HepG2 (cell line): ENCODE measurements around the gene SKIDA1. TPM values are rescaled to one million over a fixed set of nuclear protein-coding genes. Genes with fewer than 3 reads are reported as not detected.

Experiments
- ATAC-seq: fragments of 200-7000 bp; cut with Tn5 transposase; 3 replicates; pipeline ENCODE4 v1.9.1; 2020; ENCODE audit warnings: mild to moderate bottlenecking, moderate library complexity
- BruUV-seq: library from RNA; stranded (reverse); fragments of 400-500 nt; replicated peaks from 2 replicates; lab custom pipeline; 2021; lab: Mats Ljungman, UMichigan
- CTCF ChIA-PET: fragments of 300-600 bp; formaldehyde crosslinking; extraction: SDS; loops from one replicate; lab custom pipeline; 2021; ENCODE audit warnings: low total read pairs, inconsistent platforms, low intra/inter-chr PET ratio; lab: Yijun Ruan, JAX
- POLR2A ChIA-PET: fragments of 350-600 bp; sonication (Branson Sonifier 250); formaldehyde crosslinking; loops from one replicate; lab custom pipeline; 2020; ENCODE audit warnings: antibody characterized with exemption, inconsistent platforms; lab: Yijun Ruan, JAX
- DNase-seq: peaks from one replicate; pipeline ENCODE4 v3.0.0-alpha.2; 2015; ENCODE audit warnings: low spot score
- FAIRE-seq: peaks from 3 replicates; lab custom pipeline; 2011; peaks lifted over from hg19 to GRCh38; lab: Jason Lieb, UNC
- H2AFZ ChIP-seq: one replicate; pipeline ENCODE4 v1.6.1; 2011; ENCODE audit warnings: low read length, inconsistent platforms
- H3K27ac ChIP-seq: fragments of 300-600 bp; 3 replicates; pipeline ENCODE4 v1.8.0; 2011; ENCODE audit warnings: mixed run types, mild to moderate bottlenecking, mixed read lengths, low read length, inconsistent platforms; ENCODE audit not compliant: insufficient read depth; ENCODE audit errors: extremely low read length
- H3K27me3 ChIP-seq, 2 experiments: fragments of 200-600 bp in 1 of 2; 2 replicates in 1 of 2; 3 replicates in 1 of 2; pipeline versions ENCODE4 v1.6.0 to v1.8.0; 2011; ENCODE audit warnings: low read length in 2 of 2, mild to moderate bottlenecking in 2 of 2, moderate library complexity in 2 of 2, inconsistent platforms in 1 of 2; ENCODE audit not compliant: insufficient read depth in 2 of 2, control insufficient read depth in 1 of 2
- H3K36me3 ChIP-seq, 2 experiments: fragments of 200-600 bp in 1 of 2; replicated peaks in 1 of 2; 2 replicates in 1 of 2; 3 replicates in 1 of 2; pipeline versions ENCODE4 v1.5.1 to v1.8.0; 2011; ENCODE audit warnings: low read length in 2 of 2, inconsistent platforms in 1 of 2; ENCODE audit not compliant: insufficient read depth in 2 of 2, control insufficient read depth in 1 of 2
- H3K4me1 ChIP-seq: 2 replicates; pipeline ENCODE4 v1.5.1; 2012; ENCODE audit warnings: low read length, inconsistent platforms; ENCODE audit not compliant: insufficient read depth
- H3K4me2 ChIP-seq: 2 replicates; pipeline ENCODE4 v1.6.0; 2011; ENCODE audit warnings: low read depth, low read length, inconsistent platforms
- H3K4me3 ChIP-seq, 3 experiments: fragments of 200-600 bp in 1 of 3; sonication (generic), shearing (Covaris generic) in 1 of 3; replicated peaks in 1 of 3; 2 replicates each; pipeline ENCODE4 v1.5.1; 2011 to 2016; ENCODE audit warnings: low read length in 3 of 3, inconsistent platforms in 2 of 3, low read depth in 2 of 3, mild to moderate bottlenecking in 2 of 3, control low read depth in 1 of 3, mixed read lengths in 1 of 3; ENCODE audit not compliant: insufficient read depth in 1 of 3
- H3K79me2 ChIP-seq: one replicate; pipeline ENCODE4 v1.6.1; 2011; ENCODE audit warnings: low read length, inconsistent platforms; ENCODE audit not compliant: insufficient read depth
- H3K9ac ChIP-seq: 2 replicates; pipeline ENCODE4 v1.6.0; 2011; ENCODE audit warnings: mild to moderate bottlenecking, low read depth, low read length, inconsistent platforms; ENCODE audit not compliant: insufficient read depth
- H3K9me3 ChIP-seq: 2 replicates; pipeline ENCODE4 v1.5.1; 2012; ENCODE audit warnings: mild to moderate bottlenecking, low read length
- H4K20me1 ChIP-seq: 2 replicates; pipeline ENCODE4 v1.6.0; 2011; ENCODE audit warnings: inconsistent platforms, mild to moderate bottlenecking, low read length, moderate library complexity; ENCODE audit not compliant: insufficient read depth
- HNRNPLL ChIP-seq: fragments of 200-400 bp; formaldehyde crosslinking; IDR thresholded peaks from 2 replicates; pipeline ENCODE4 v1.6.1; 2017; ENCODE audit warnings: mild to moderate bottlenecking, low read depth, low read length; ENCODE audit not compliant: poor library complexity, severe bottlenecking
- KDM5A ChIP-seq: fragments of 200-600 bp; sonication (generic); IDR thresholded peaks from 2 replicates; pipeline ENCODE4 v1.7.0; 2018; ENCODE audit warnings: antibody characterized with exemption, mild to moderate bottlenecking, low read length, borderline replicate concordance
- NR2C2 ChIP-seq: sonication (generic); formaldehyde crosslinking; IDR thresholded peaks from 2 replicates; pipeline ENCODE4 v1.4.0; 2020; ENCODE audit warnings: missing genetic modification reagents, mild to moderate bottlenecking, moderate library complexity, borderline replicate concordance
- PAX8 ChIP-seq: sonication (generic); formaldehyde crosslinking; IDR thresholded peaks from 2 replicates; pipeline ENCODE4 v1.8.0; 2022; ENCODE audit warnings: mild to moderate bottlenecking, missing genetic modification reagents, borderline replicate concordance
- POLR2G ChIP-seq: fragments of 200-400 bp; formaldehyde crosslinking; IDR thresholded peaks from 2 replicates; pipeline ENCODE4 v1.6.1; 2018; ENCODE audit warnings: mild to moderate bottlenecking, low read depth, low read length, moderate library complexity
- RNF2 ChIP-seq: fragments of 450-650 bp; conservative IDR thresholded peaks from 2 replicates; pipeline ENCODE4 v1.6.1; 2016; ENCODE audit warnings: low read depth
- RXRA ChIP-seq: sonication (generic); formaldehyde crosslinking; IDR thresholded peaks from 2 replicates; pipeline ENCODE4 v1.5.1; 2020; ENCODE audit warnings: missing genetic modification reagents
- SALL1 ChIP-seq: sonication (generic); formaldehyde crosslinking; IDR thresholded peaks from 2 replicates; pipeline ENCODE4 v1.8.0; 2022; ENCODE audit warnings: mild to moderate bottlenecking, missing genetic modification reagents
- ZIK1 ChIP-seq: sonication (generic); formaldehyde crosslinking; IDR thresholded peaks from 2 replicates; pipeline ENCODE4 v1.5.0; 2020; ENCODE audit warnings: mild to moderate bottlenecking, low read depth, missing genetic modification reagents, borderline replicate concordance
- ZNF207 ChIP-seq: fragments of 450-650 bp; IDR thresholded peaks from 2 replicates; pipeline ENCODE4 v1.6.1; 2016; ENCODE audit warnings: antibody characterized with exemption, borderline replicate concordance
- ZNF629 ChIP-seq: sonication (generic); formaldehyde crosslinking; conservative IDR thresholded peaks from 2 replicates; pipeline ENCODE4 v1.5.0; 2020; ENCODE audit warnings: missing genetic modification reagents
- ZNF816 ChIP-seq: sonication (generic); formaldehyde crosslinking; IDR thresholded peaks from 2 replicates; pipeline ENCODE4 v1.8.0; 2022; ENCODE audit warnings: missing genetic modification reagents, mild to moderate bottlenecking, borderline replicate concordance
- WGBS: methylation state at CpG from one replicate; pipeline ENCODE4 v1.1.6; 2017; ENCODE audit warnings: low lambda C conversion rate; 5-methylcytosine and 5-hydroxymethylcytosine counted together
- in situ Hi-C: cut with HindIII; loops from 2 replicates; pipeline ENCODE4 v1.10.0; 2017; ENCODE audit warnings: low pct_unique_long_range_greater_than_20kb; ENCODE audit not compliant: extremely low pct_ligation_motif_present
- intact Hi-C: fragments of 100-400 bp; cut with micrococcal nuclease; formaldehyde crosslinking; loops from one replicate; pipeline ENCODE4 v1.10.0; 2022; ENCODE audit not compliant: unreplicated experiment
- polyA plus RNA-seq, 8 experiments: library from polyadenylated mRNA; depleted of rRNA in 3 of 8; stranded (reverse) in 7 of 8; unstranded in 1 of 8; fragments of >200 nt; fragmentation: Illumina TruSeq in 4 of 8; extraction: Trizol in 4 of 8; gene quantifications; 2 replicates each; pipeline versions ENCODE4 v1.2.1 to v1.2.3, GENCODE V29; 2011 to 2016; ENCODE audit warnings: low read depth in 4 of 8, missing spikeins in 1 of 8, mixed read lengths in 1 of 8; ENCODE audit not compliant: insufficient read depth in 1 of 8
- total RNA-seq, 5 experiments: library from RNA; depleted of rRNA; stranded (reverse); fragments of >200 nt; fragmentation: Illumina TruSeq; extraction: Trizol; gene quantifications; 2 replicates each; pipeline ENCODE4 v1.2.3, GENCODE V29; 2016; ENCODE audit warnings: low read depth in 1 of 5
- TF ChIP-seq, protein P1 (sequence below): sonication (generic); formaldehyde crosslinking; IDR thresholded peaks from 2 replicates; pipeline ENCODE4 v1.9.0; 2021; ENCODE audit warnings: mild to moderate bottlenecking, missing genetic modification reagents
- TF ChIP-seq, protein P2 (sequence below): sonication (generic); formaldehyde crosslinking; IDR thresholded peaks from 2 replicates; pipeline ENCODE4 v1.4.0; 2020; ENCODE audit warnings: mild to moderate bottlenecking, missing genetic modification reagents

The SKIDA1 gene
- total and polyA plus RNA-seq, 2 of the 13 experiments (the other 11 are each of a cell fraction or from before 2014, with no cell fraction given) = 0.73 to 1.5 TPM

- no peak overlapping the region for H3K27ac ChIP-seq
- POLR2A ChIA-PET = interaction anchor here (0.6 to 4.0 kb wide), 6 partner anchors 10 to 41 kb away, joined by 3 to 25 read pairs (median 5); partner anchors contain the start of gene SKIDA1
- DNase-seq (no peak), ATAC-seq (no peak), FAIRE-seq (no peak)
- peaks cover 66% of the 10 kb centered on the region for H3K79me2 ChIP-seq
- H2AFZ ChIP-seq = no peak overlapping the region
- WGBS = 95% methylated on average over 3 of the region's 3 CpGs
- in situ Hi-C loops = no loop called here
- no TSS peak for BruUV-seq
- no peaks in the 10 kb centered on the region; a peak in 1 of 5 replicates for H3K27me3 ChIP-seq
- H3K36me3 ChIP-seq = peaks cover 15 to 41% of the 10 kb centered on the region in 2 experiments
- intact Hi-C loops = no loop called here
- CTCF ChIA-PET = no interaction called here
- H3K9ac ChIP-seq = no peak overlapping the region
- H3K4me2 ChIP-seq = 0 out of 2 replicates have a peak overlapping the region, but pooled peaks have one; percentile 8
- peaks cover 27% of the 10 kb centered on the region for H3K4me1 ChIP-seq
- H3K9me3 ChIP-seq = no peaks in the 10 kb centered on the region
- H4K20me1 ChIP-seq = peaks cover 13% of the 10 kb centered on the region; the same call in 1 of the 2 replicates
- H3K4me3 ChIP-seq = no peak overlapping the region; a peak in 1 of 6 replicates
- TF ChIP-seq POLR2G (0 out of 2 replicates have a peak, but pooled peaks have one; percentile 30), SALL1 (CRISPR knock-in tag) (no peak), NR2C2 (0 out of 2 replicates have a peak, but pooled peaks have one; percentile 22), KDM5A (no peak), RNF2 (no peak), ZNF629 (CRISPR knock-in tag) (no peak), ZNF816 (CRISPR knock-in tag) (no peak), RXRA (0 out of 2 replicates have a peak, but pooled peaks have one; percentile 17), ZNF207 (no peak), PAX8 (CRISPR knock-in tag) (no peak), ZIK1 (CRISPR knock-in tag) (no peak), HNRNPLL (no peak)
- TF ChIP-seq, protein P1, sequence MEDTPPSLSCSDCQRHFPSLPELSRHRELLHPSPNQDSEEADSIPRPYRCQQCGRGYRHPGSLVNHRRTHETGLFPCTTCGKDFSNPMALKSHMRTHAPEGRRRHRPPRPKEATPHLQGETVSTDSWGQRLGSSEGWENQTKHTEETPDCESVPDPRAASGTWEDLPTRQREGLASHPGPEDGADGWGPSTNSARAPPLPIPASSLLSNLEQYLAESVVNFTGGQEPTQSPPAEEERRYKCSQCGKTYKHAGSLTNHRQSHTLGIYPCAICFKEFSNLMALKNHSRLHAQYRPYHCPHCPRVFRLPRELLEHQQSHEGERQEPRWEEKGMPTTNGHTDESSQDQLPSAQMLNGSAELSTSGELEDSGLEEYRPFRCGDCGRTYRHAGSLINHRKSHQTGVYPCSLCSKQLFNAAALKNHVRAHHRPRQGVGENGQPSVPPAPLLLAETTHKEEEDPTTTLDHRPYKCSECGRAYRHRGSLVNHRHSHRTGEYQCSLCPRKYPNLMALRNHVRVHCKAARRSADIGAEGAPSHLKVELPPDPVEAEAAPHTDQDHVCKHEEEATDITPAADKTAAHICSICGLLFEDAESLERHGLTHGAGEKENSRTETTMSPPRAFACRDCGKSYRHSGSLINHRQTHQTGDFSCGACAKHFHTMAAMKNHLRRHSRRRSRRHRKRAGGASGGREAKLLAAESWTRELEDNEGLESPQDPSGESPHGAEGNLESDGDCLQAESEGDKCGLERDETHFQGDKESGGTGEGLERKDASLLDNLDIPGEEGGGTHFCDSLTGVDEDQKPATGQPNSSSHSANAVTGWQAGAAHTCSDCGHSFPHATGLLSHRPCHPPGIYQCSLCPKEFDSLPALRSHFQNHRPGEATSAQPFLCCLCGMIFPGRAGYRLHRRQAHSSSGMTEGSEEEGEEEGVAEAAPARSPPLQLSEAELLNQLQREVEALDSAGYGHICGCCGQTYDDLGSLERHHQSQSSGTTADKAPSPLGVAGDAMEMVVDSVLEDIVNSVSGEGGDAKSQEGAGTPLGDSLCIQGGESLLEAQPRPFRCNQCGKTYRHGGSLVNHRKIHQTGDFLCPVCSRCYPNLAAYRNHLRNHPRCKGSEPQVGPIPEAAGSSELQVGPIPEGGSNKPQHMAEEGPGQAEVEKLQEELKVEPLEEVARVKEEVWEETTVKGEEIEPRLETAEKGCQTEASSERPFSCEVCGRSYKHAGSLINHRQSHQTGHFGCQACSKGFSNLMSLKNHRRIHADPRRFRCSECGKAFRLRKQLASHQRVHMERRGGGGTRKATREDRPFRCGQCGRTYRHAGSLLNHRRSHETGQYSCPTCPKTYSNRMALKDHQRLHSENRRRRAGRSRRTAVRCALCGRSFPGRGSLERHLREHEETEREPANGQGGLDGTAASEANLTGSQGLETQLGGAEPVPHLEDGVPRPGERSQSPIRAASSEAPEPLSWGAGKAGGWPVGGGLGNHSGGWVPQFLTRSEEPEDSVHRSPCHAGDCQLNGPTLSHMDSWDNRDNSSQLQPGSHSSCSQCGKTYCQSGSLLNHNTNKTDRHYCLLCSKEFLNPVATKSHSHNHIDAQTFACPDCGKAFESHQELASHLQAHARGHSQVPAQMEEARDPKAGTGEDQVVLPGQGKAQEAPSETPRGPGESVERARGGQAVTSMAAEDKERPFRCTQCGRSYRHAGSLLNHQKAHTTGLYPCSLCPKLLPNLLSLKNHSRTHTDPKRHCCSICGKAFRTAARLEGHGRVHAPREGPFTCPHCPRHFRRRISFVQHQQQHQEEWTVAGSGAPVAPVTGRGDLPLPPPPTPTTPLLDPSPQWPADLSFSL (CRISPR knock-in tag) = no peak
- TF ChIP-seq, protein P2, sequence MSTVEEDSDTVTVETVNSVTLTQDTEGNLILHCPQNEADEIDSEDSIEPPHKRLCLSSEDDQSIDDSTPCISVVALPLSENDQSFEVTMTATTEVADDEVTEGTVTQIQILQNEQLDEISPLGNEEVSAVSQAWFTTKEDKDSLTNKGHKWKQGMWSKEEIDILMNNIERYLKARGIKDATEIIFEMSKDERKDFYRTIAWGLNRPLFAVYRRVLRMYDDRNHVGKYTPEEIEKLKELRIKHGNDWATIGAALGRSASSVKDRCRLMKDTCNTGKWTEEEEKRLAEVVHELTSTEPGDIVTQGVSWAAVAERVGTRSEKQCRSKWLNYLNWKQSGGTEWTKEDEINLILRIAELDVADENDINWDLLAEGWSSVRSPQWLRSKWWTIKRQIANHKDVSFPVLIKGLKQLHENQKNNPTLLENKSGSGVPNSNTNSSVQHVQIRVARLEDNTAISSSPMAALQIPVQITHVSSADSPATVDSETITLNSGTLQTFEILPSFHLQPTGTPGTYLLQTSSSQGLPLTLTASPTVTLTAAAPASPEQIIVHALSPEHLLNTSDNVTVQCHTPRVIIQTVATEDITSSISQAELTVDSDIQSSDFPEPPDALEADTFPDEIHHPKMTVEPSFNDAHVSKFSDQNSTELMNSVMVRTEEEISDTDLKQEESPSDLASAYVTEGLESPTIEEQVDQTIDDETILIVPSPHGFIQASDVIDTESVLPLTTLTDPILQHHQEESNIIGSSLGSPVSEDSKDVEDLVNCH (CRISPR knock-in tag) = no peak
Measured at GRCh38 chr10:21536874-21537273, 11.4 kb upstream of the SKIDA1 start.
